ENCODE results near the gene ENTPD7.

GRCh38 chr10:99659031-99659867, at the start of gene ENTPD7:
- TF ChIP-seq CTCF (IDR thresholded peaks at IDR 0.05; ENCODE audit: low read length) (no peak), EZH2 (optimal IDR thresholded peaks at IDR 0.05; ENCODE audit: low read depth, low read length) (no peak), EZH2phosphoT487 (IDR thresholded peaks at IDR 0.05; ENCODE audit: low read length) (no peak)
